RWPE2 (cell line): ENCODE results near the gene GNRH2.
"Not testable (repeated sequence)": the region's sequence is repeated elsewhere in the genome, so short reads cannot be mapped to it uniquely, and the experiment has no call there.

Source experiments
- ATAC-seq: fragments of 200-7000 bp; cut with Tn5 transposase; 3 replicates; pipeline ENCODE4 v1.9.1; 2021; ENCODE audit warnings: low read depth
- DNase-seq: peaks from one replicate; pipeline ENCODE4 v3.0.0-alpha.2; 2020; ENCODE audit warnings: low spot score
- H3K27ac ChIP-seq: fragments of 450-650 bp; 2 replicates; pipeline ENCODE4 v1.5.1; 2017; ENCODE audit warnings: mild to moderate bottlenecking; ENCODE audit not compliant: poor library complexity, severe bottlenecking
- H3K27me3 ChIP-seq: fragments of 250-450 bp; sonication (Bioruptor Pico); 2 replicates; pipeline ENCODE4 v1.5.1; 2021; ENCODE audit warnings: mild to moderate bottlenecking, moderate library complexity; ENCODE audit not compliant: insufficient read depth, poor library complexity, severe bottlenecking
- H3K36me3 ChIP-seq: fragments of 250-450 bp; sonication (Bioruptor Pico); 2 replicates; pipeline ENCODE4 v1.5.1; 2020; ENCODE audit warnings: low read depth, mild to moderate bottlenecking, moderate library complexity
- H3K4me1 ChIP-seq: fragments of 250-450 bp; sonication (Bioruptor Pico); 2 replicates; pipeline ENCODE4 v1.5.1; 2021; ENCODE audit warnings: mild to moderate bottlenecking, moderate library complexity; ENCODE audit not compliant: insufficient read depth, poor library complexity, severe bottlenecking
- H3K4me3 ChIP-seq: fragments of 250-450 bp; sonication (Bioruptor Pico); 2 replicates; pipeline ENCODE4 v1.5.1; 2021; ENCODE audit warnings: mild to moderate bottlenecking, moderate library complexity; ENCODE audit not compliant: severe bottlenecking
- H3K9me3 ChIP-seq: fragments of 250-450 bp; sonication (Bioruptor Pico); 2 replicates; pipeline ENCODE4 v1.5.1; 2021; ENCODE audit warnings: mild to moderate bottlenecking, moderate library complexity; ENCODE audit not compliant: severe bottlenecking
- TF ChIP-seq, protein P1 (sequence below): fragments of 450-650 bp; IDR thresholded peaks from one replicate; pipeline ENCODE4 v1.5.1; 2017; ENCODE audit warnings: mild to moderate bottlenecking, moderate library complexity; ENCODE audit not compliant: poor library complexity, severe bottlenecking

Gene GNRH2

DNA sequence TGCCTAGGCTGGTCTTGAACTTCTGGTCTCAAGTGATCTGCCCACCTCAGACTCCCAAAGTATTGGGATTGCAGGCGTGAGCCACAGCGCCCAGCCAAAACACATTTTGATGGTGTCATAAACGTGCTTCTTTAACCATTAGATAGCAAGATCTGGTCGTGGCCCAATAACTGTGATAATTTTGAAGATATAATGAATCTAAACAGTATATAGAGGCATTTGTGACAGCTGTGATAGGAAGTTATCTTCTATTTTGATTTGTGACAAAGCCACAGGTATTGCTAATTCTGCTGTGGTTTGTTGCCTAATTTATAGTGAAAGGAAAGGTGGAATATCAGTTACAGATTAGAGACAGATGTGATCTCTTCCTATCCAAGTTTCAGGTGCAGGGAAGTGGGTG lies 27.3 kb downstream of the GNRH2 start:
- no peak overlapping the region for H3K4me3 ChIP-seq
- H3K4me1 ChIP-seq: no peaks in the 10 kb centered on the region
- TF ChIP-seq, protein P1, sequence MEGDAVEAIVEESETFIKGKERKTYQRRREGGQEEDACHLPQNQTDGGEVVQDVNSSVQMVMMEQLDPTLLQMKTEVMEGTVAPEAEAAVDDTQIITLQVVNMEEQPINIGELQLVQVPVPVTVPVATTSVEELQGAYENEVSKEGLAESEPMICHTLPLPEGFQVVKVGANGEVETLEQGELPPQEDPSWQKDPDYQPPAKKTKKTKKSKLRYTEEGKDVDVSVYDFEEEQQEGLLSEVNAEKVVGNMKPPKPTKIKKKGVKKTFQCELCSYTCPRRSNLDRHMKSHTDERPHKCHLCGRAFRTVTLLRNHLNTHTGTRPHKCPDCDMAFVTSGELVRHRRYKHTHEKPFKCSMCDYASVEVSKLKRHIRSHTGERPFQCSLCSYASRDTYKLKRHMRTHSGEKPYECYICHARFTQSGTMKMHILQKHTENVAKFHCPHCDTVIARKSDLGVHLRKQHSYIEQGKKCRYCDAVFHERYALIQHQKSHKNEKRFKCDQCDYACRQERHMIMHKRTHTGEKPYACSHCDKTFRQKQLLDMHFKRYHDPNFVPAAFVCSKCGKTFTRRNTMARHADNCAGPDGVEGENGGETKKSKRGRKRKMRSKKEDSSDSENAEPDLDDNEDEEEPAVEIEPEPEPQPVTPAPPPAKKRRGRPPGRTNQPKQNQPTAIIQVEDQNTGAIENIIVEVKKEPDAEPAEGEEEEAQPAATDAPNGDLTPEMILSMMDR: no peak
- no peak for DNase-seq
- no peak overlapping the region for H3K27ac ChIP-seq
- peaks cover 12% of the 10 kb centered on the region for H3K27me3 ChIP-seq
- no peak for ATAC-seq
- H3K9me3 ChIP-seq: no peaks in the 10 kb centered on the region
- H3K36me3 ChIP-seq: no peaks in the 10 kb centered on the region

DNA sequence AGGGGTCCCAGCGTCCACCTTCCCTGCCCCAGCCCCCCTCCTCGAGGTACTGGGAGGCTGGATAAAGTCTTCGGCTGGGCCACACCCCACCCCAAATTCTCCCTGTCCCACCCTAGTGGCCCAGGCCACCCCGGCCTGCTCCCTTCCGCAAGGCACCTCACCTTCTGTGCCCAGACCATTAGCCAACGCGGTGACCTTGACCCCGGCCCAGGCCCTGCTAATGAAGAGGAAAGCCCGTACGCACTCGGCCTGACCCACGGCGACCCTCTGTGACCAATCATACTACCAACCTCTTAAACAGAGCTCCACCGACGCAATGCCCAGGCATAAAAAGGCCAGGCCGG lies 27.8 kb downstream of the GNRH2 start:
- no peak for ATAC-seq
- Histone ChIP-seq H3K36me3 (no peaks in the 10 kb centered on the region), H3K9me3 (no peaks in the 10 kb centered on the region), H3K27me3 (peaks cover 12% of the 10 kb centered on the region), H3K4me1 (no peaks in the 10 kb centered on the region), H3K4me3 (no peak overlapping the region), H3K27ac (no peak overlapping the region)
- TF ChIP-seq, protein P1: no peak
- no peak for DNase-seq

DNA sequence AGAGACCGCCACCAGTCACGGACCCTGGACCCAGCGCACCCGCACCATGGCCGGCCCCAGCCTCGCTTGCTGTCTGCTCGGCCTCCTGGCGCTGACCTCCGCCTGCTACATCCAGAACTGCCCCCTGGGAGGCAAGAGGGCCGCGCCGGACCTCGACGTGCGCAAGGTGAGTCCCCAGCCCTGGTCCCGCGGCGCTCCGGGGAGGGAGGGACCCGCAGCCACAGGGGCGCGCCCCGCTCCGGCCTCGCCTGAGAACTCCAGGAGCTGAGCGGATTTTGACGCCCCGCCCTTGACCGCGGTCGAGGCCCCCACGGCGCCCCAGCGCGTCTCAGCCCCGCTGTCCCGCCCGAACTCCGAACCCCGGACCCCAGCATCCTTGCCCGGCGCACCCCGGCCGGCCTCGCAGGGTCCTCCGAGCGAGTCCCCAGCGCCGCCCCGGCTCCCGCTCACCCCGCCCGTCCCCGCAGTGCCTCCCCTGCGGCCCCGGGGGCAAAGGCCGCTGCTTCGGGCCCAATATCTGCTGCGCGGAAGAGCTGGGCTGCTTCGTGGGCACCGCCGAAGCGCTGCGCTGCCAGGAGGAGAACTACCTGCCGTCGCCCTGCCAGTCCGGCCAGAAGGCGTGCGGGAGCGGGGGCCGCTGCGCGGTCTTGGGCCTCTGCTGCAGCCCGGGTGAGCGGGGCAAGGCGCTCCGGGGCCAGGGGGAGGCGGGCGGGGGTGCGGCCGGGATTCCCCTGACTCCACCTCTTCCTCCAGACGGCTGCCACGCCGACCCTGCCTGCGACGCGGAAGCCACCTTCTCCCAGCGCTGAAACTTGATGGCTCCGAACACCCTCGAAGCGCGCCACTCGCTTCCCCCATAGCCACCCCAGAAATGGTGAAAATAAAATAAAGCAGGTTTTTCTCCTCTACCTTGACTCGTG lies 28.4 kb downstream of the GNRH2 start, which contains the start of gene OXT:
OXT (plus strand) TSS at position 11 of the 920 bp plus-strand sequence; CDS start at position 47, 36 bp downstream.
- Histone ChIP-seq H3K9me3 (no peaks in the 10 kb centered on the region), H3K27ac (no peak within 1 kb of the TSS), H3K4me3 (no peak within 1 kb of the TSS), H3K4me1 (no peaks in the 10 kb centered on the region), H3K36me3 (no peaks in the 10 kb centered on the region), H3K27me3 (peaks cover 12% of the 10 kb centered on the region)
- TF ChIP-seq, protein P1: no peak
- DNase-seq: no peak
- no peak; the same call in 2 of the 3 replicates for ATAC-seq

DNA sequence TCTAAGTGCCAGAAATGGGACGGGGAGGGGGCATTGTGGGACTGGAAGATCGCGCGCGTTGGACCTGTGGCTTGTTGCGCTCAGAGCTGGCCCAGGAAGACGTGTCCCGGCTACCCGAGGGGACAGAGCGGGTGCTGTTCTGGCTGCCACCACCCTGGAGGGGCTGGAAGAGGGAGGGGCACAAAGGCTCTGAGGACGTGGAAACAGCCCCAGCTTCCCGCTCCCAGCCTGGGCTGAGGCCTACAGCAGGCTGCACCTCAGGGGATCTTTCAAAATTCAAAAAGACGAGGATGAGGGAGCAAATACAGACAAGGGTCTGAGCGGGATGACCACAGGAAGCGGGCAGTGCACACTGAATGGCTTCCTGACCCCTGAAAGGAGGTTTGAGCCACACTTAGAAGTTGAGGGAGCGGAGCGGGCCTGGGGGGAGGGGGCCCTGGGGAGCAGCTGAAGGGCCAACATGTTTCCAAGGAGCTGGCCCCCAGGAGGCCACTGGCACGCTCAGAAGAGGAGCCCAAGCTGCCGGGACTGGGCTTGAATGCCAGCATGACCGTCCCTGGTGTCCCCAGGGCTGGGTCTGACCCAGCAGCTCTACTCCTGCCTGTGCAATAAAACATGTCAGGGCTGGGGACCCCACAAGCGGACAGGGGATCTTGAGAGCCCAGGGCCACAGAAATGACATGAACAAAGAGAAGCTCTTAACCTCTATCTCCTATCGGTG lies 29.3 kb downstream of the GNRH2 start:
- Histone ChIP-seq H3K4me1 (no peaks in the 10 kb centered on the region), H3K27me3 (peaks cover 12% of the 10 kb centered on the region), H3K4me3 (no peak overlapping the region), H3K36me3 (no peaks in the 10 kb centered on the region), H3K27ac (no peak overlapping the region), H3K9me3 (no peaks in the 10 kb centered on the region)
- DNase-seq (no peak), ATAC-seq (no peak)
- TF ChIP-seq, protein P1: no peak

DNA sequence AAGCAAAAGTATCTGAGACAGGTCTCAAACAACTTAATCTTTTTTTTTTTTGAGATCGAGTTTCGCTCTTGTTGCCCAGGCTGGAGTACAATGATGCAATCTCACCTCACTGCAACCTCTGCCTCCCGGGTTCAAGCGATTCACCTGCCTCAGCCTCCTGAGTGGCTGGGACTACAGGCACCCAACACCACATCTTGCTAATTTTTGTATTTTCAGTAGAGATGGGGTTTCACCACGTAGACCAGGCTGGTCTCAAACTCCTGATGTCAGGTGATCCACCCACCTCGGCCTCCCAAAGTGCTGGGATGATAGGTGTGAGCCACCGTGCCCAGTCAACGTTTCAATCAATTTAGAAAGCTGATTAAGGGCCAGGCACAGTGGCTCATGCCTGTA lies 29.8 kb downstream of the GNRH2 start:
- DNase-seq, ATAC-seq, H3K9me3 ChIP-seq, H3K36me3 ChIP-seq, H3K27ac ChIP-seq, H3K4me1 ChIP-seq, H3K4me3 ChIP-seq: not testable (repeated sequence)
- H3K27me3 ChIP-seq: peaks cover 12% of the 10 kb centered on the region
